ENCODE results near the gene LSM10.
A peak's percentile ranks its signal among the peaks of the same experiment; 100 is the strongest.

LSM10 gene

DNA sequence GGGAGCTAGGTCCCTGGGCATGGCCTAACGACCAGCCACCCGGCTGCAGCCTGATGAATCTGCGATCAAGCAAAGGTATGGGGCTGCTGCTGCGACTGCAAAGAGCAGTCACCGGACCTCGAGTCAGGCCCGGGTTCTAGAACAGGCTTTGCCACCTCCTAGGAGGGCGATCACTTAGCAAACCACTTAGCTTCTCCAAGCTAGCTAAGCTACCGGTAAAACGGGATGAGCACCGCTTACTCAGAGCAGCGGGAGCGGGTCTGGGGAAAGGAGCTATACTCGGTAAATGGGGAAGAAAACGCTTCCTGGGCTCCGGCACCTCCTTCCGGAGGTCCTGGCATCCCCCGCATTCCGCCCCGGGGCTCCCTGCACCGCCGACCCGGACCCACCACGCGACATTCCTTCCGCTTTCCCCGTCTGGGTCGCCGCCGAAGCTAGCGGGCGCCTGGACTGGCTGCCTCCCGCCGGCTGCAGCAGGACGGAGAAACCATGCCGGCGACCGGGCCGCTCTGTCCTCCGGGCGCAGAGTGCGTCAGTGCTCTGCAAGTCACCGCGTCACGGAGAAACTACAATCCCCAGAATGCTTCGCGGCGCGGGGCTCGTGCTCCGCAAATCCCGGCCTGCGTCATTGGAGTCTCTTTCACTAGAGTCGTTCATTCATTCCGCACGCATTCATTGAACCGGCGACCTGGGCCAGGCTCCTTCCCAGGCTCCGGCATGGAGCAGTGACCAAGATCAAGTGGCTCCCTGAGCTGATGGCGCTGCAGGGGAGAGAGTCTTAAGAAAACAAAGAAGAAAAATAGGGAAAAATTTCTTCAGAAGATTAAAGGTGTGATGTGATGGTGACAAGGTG lies at the start of gene LSM10:
TSS of gene LSM10 (minus strand) at position 531 of the 853 bp plus-strand sequence. CDS start 3,779 bp downstream, outside the sequence.
- peak; percentile 82 for DNase-seq

DNA sequence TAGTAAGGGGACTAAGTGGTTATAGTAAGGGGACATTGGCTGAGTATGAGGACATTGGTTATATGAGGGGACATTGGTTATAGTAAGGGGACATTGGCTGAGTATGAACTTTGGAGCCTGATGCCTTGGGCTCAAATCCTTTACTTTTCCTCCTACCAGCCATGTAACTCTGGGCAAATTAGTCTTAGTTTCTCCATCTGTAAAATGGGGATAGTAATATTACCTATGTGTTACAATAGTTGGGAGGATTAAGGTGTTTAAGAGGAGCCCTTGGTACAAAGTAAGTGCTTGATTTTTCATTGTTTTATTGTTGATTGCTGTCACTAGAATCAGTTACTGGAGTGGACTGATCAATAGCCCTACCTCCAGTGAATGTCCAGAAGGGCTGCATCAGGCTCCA lies 49.7 kb upstream of the LSM10 start:
- DNase-seq: no peak

GRCh38 chr1:36446746-36447145 lies 49.0 kb upstream of the LSM10 start:
- no peak for DNase-seq

DNA sequence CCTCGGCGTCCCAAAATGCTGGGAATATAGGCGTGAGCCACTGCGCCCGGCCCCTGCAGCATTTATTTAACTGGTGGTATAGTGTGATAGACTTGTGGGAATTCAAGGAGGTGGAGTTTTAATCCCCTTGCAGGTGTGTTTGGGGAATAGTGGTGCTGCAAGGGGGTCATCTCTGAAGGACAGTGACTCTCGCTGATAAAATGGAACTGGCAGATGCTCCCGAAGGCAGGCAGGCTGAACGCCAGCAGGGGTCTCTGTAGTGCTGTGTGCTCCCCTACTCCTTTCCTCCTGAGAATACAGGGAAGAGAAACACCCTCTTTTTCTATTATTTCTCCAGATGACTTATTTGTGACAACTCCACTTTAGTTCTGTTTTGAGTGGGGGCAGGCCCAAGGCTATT lies 48.6 kb upstream of the LSM10 start:
- peak; percentile 60 for DNase-seq

GRCh38 chr1:36443297-36443696 lies 45.6 kb upstream of the LSM10 start:
- no peak for DNase-seq

DNA sequence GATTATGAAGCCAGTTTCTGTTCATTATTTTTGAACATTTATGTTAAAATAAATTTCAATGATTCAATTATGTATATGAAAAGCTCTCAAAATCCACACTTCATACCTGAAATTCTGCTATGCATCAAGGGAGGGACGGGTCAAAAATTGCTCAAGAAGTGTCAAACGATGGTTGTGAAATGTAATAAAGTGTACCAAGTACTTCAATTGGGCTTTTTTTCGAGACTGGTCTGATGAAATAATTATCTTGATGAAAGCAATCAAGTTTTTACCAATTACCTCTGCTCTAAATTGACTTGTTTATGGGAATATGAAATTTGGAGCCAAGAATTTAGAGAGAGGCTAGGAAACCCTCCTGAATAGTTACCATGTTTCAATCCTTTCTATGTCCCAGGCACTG lies 44.6 kb upstream of the LSM10 start:
- DNase-seq: no peak

- DNase-seq: no peak
Measured at GRCh38 chr1:36440646-36441045, 42.9 kb upstream of the LSM10 start.

DNA sequence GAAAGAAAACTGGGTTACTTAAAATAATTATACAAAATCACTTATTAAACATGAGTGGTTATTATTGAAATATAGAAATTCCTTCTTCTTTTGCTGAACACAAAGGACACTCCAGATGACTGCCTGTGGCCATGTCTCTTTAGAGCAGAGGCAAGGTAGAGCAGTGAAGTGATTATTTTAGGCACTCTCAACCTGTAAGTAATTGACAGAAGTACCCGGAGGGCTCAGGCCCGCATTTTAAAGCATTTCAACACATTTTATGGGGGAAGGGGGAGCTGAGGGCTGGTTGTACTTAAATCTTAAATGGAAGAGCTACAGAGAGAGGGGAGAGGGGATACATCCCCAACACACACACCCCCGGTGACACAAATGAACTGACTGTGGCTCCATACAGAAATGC lies 42.3 kb upstream of the LSM10 start:
- no peak for DNase-seq

DNA sequence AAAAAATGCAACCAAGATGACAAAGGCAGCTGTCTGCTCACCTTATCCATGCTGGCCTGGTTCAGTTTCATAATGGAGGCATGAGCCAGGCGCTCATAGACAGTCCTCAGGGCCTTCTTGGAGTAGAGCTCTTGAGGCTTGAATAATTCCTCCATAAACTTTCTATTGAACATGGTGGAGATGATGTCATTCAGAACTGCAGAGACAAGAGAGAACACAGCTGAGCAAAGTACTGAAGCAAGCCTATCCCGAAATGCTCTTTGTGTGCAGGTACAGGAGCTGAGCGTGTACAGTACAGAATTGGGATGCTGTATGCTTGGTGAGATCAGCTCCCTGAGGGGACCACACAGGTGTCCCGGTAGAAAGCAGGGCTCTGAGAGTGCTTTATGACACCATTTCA lies 41.0 kb upstream of the LSM10 start:
- DNase-seq: no peak

DNA sequence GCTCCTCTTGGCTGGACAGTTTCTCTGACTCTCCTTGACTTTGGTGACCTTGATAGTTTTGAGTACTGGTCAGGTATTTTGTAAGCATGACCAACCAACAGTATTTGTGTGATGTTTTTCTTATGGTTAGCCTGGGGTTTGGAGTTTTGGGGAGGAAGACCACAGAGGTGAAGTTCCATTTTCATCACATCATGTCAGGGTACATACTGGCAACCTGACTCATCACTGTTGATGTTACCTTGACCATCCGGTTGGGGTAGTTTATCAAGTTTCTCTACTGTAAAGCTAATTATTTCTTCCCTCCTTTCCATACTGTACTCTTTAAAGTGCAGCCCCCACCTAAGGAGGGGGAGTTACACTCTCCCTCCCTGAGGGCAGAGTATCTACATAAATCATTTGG lies 39.1 kb upstream of the LSM10 start:
- DNase-seq: no peak

- no peak for DNase-seq
Measured at GRCh38 chr1:36433102-36433501, 35.4 kb upstream of the LSM10 start.

DNA sequence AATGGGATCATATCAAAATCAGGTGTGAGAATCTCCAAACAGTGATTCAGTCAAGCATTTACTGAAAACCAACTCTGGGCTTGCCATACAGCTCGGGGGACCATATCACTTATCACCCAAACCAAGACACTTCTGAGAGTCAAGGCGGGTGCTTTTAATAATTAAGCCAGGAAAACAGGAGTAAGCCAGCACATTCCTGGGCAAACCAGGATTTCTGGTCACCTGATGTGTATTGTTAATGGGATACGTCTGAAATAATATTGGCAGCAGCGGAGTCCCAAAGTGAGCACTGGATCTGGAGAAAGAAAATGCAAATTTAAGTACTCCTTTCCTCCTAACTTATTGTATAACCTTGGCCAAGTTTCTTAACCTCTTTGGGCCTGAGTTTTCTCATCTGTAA lies 34.9 kb upstream of the LSM10 start:
- DNase-seq: no peak

DNA sequence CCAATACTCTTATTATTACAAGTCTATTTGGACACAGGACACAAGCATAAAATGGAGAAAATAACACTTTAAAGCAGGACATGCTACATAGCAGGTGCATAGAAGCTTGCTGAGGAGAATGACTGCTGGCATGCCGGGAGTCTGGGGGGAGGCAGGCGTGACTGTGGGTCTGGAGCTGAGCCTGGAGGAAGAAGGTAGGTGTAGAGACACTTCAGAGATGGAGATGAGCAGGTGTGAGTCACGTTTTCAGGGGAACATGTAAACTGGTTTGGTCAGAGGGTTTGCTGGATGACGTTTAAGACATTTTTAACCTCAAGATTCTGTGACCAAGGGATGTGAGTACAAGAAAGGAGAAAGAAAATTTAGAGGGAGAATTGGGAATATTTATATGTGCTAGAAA lies 28.1 kb upstream of the LSM10 start:
- no peak for DNase-seq

DNA sequence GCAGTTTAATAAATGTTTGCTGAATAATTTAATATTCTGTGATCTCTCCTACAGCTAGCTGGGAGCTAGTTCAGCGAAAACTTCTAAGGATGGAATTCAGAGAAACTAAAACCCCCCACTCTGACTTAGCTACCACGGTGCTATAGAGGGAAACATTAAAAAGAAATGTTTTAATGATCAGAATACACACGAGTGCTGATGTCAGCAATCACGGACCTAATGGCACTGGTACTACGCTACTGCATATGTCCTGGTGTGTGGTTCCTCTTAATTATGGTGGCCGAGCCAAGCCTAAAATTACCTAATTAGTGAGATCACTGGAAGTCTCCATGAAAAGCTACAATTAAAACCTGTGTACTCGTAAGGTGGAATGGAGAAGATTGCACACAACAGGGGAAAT lies 23.9 kb upstream of the LSM10 start:
- DNase-seq: no peak

- DNase-seq: peak; percentile 74
Measured at GRCh38 chr1:36420836-36421317, 23.2 kb upstream of the LSM10 start.

DNA sequence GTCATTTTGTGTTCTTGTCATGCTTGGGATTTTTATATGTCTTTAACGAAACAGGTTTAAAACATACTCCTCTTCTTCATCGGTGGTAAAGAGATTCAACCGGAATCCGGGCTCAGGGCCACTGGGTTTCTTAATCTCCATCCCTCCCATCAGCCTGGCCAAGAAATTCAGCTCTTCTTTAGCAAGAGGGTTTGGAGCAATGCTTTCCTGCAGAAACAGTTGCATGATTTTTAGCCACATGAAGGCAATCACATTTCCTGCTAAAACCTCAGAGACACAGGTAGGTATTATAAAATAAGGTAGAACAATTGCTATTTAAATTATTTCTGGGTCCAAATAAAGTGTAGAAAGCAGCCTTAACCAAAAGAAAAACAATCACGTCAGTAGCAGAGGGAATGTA lies 22.7 kb upstream of the LSM10 start:
- no peak for DNase-seq

GRCh38 chr1:36419569-36419968 lies 21.9 kb upstream of the LSM10 start:
- DNase-seq: no peak

- DNase-seq: no peak
Measured at GRCh38 chr1:36419140-36419539, 21.4 kb upstream of the LSM10 start.

DNA sequence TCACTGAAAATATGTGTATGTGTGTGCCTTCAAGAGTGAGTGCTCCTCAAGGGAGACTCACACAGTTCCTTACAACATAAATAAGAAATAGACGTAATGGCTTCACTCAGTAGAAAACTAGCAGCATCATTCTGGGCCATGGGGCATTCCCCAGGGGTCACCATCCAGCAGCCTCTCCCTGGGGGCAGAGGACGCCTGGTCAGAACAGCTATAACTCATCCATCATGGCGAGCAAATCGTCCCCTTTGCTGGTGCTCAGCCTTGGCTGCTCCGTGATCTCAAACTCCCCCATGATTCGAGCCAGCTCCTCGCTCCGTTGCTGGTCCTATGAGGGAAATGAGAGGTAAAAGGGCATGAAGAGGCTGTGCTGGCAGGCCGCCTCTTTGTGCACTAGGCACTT lies 20.2 kb upstream of the LSM10 start:
- DNase-seq: no peak

DNA sequence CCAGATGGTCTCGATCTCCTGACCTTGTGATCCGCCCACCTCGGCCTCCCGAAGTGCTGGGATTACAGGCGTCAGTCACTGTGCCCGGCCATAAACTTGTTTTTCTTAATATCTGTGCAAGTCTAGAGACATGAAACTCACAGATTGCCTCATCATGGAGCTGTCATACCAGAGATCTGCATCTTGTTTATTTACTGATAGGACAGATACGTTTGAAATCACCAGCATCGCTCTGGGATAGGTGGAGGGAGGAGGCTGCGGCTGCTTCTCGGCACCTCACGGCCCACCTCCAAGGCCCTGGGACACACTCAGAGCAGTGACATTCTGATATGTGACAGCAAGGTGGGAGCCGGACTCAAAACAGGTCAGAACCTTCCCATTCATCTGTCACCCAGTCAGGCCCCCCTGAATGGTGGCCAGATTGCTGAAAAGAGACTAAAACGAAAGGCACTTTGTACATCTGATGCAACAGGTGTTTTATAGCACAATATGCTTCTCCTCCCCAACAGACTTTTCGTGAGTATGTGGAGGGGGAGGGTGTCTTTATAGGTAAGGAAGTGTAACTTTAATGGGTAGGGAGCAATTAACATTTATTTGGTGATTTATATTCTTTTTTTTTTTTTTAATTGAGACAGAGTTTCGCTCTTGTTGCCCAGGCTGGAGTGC lies 18.1 kb upstream of the LSM10 start:
- DNase-seq: no peak

DNA sequence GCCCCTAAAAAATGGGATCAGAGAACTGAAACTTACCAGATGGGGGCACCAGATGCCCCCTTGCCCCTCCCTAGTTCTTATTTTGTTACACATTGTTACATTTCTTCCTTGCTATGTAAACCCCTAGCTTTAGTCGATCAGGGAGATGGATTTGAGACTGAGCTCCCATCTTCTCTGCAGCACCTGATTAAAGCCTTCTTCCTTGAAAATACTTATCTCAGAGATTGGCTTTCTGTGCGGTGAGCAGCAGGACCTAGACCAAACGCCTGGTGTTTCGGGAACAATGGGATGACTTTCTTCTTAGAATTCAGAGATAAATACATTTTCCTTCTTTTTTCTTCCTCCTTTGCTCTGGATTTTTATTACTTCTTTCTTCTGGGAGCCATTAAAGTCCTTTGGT lies 16.7 kb upstream of the LSM10 start:
- DNase-seq: no peak

DNA sequence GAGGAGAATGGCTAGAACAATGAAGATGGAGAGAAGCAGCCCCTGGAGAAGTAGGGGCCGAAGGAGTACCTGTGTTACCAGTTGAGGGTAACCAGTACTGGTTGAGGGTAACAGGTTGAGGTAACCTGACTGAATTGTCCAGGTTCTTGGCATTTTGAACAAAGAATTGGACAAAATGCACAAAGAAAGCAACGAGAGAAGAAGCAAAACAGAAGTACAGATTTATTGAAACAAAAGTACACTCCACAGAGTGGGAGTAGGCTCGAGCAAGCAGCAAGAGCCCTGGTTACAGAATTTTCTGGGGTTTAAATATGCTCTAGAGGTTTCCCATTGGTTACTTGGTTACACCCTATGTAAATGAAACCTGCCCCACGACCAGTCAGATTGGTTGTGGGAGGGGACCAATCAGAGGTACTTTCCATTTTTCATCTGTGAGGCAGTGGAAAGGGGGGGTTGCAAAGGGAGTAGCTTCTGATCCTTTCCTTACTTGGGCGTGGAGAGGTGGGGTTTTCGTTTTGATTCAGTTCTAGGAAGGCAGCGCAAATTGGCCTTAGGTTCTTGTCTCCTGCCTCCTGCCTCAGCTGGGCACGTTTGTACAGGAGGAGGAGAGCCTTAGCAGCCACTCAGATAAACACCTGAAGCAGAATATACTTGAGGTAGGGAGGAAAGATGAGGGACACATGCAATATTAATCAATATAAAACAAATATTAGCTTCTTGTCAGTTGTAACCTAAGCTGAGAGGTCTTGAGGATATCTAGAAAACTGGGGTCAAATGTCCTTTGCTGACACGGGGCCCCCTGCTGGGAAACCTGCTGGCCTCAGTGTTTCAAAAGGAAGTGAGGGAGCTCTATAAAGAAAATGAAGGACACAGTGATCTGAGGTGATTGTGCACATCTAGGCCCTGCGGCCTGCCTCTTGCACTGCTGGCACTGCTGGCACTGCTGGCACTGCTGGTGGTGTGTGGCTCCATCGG lies 14.3 kb upstream of the LSM10 start:
- peak; percentile 46 for DNase-seq

DNA sequence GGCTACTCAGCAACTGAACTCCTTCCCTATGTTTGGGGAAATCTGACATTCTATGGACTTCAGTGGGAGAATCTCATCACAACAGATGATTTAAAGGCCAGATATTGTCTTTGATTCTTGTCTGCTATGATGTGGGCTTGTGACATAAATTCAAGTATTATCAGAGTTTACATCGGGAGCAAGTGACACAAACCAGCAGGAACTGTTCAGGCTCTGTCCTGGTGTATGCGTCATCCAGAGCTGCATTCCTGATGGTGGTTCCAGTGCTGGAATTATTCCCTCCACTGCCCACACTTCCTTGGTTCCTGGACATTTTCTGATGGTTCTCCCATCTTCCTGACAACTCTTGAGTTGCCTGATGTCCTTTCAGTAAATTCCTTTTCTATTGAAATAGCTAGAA lies 10.8 kb upstream of the LSM10 start:
- no peak for DNase-seq

Measured in GDM1 (cell line).